GM12878 (cell line): ENCODE measurements around the gene SVEP1. TPM values are rescaled to one million over a fixed set of nuclear protein-coding genes. Genes with fewer than 3 reads are reported as not detected.

ENCODE experiments used
- ATAC-seq: fragments of 200-7000 bp; cut with Tn5 transposase; 3 replicates; pipeline ENCODE4 v1.9.1; 2020; ENCODE audit warnings: mild to moderate bottlenecking, moderate library complexity
- BruUV-seq: library from RNA; stranded (reverse); fragments of 400-500 nt; replicated peaks from 2 replicates; lab custom pipeline; 2021; lab: Mats Ljungman, UMichigan
- CTCF ChIA-PET: fragments of 300-600 bp; sonication (Branson Sonifier 250); formaldehyde crosslinking; extraction: SDS; loops from one replicate; lab custom pipeline; 2021; ENCODE audit warnings: inconsistent platforms; lab: Yijun Ruan, JAX
- POLR2A ChIA-PET: fragments of 350-600 bp; formaldehyde crosslinking; extraction: SDS; loops from one replicate; lab custom pipeline; 2021; ENCODE audit warnings: inconsistent platforms; lab: Charles Lee
- RAD21 ChIA-PET: fragments of 300-600 bp; sonication (Branson Sonifier 250); formaldehyde crosslinking; loops from one replicate; lab custom pipeline; 2023; ENCODE audit warnings: antibody characterized with exemption; ENCODE audit not compliant: unreplicated experiment; lab: Charles Lee
- SMC1A ChIA-PET: fragments of 300-600 bp; sonication (Branson Sonifier 250); formaldehyde crosslinking; loops from one replicate; lab custom pipeline; 2023; ENCODE audit not compliant: unreplicated experiment, uncharacterized antibody; lab: Charles Lee
- DNase-seq: peaks from one replicate; pipeline ENCODE4 v3.0.0-alpha.2; 2011; ENCODE audit warnings: low read depth, low spot score
- FAIRE-seq: peaks from 3 replicates; lab custom pipeline; 2011; peaks lifted over from hg19 to GRCh38; lab: Jason Lieb, UNC
- H2AFZ ChIP-seq: 2 replicates; pipeline ENCODE4 v1.6.0; 2011; ENCODE audit warnings: low read depth, low read length, control low read depth; ENCODE audit not compliant: control insufficient read depth
- H3K27ac ChIP-seq: 2 replicates; pipeline ENCODE4 v1.5.1; 2011; ENCODE audit warnings: control low read depth; ENCODE audit not compliant: control insufficient read depth, insufficient read depth
- H3K27me3 ChIP-seq, 2 experiments: replicated peaks in 1 of 2; 2 replicates each; pipeline versions ENCODE4 v1.6.0 to v1.6.1; 2011; ENCODE audit warnings: low read length in 1 of 2; ENCODE audit not compliant: control insufficient read depth in 2 of 2, insufficient read depth in 2 of 2
- H3K36me3 ChIP-seq, 2 experiments: 2 replicates each; pipeline ENCODE4 v1.5.1; 2011; ENCODE audit warnings: low read length in 1 of 2; ENCODE audit not compliant: control insufficient read depth in 2 of 2, insufficient read depth in 2 of 2
- H3K4me1 ChIP-seq: 2 replicates; pipeline ENCODE4 v1.6.1; 2011; ENCODE audit warnings: mild to moderate bottlenecking, low read length, moderate library complexity, mixed read lengths; ENCODE audit not compliant: control insufficient read depth, insufficient read depth
- H3K4me2 ChIP-seq: 2 replicates; pipeline ENCODE4 v1.6.0; 2011; ENCODE audit warnings: control low read depth; ENCODE audit not compliant: control insufficient read depth, insufficient read depth
- H3K4me3 ChIP-seq: fragments of 200-600 bp; sonication (generic); 2 replicates; pipeline ENCODE4 v1.5.1; 2016
- H3K79me2 ChIP-seq: 2 replicates; pipeline ENCODE4 v1.6.0; 2011; ENCODE audit warnings: low read length; ENCODE audit not compliant: control insufficient read depth, insufficient read depth
- H3K9ac ChIP-seq: 2 replicates; pipeline ENCODE4 v1.8.0; 2011; ENCODE audit warnings: low read length, control low read depth, mixed read lengths; ENCODE audit not compliant: control insufficient read depth, insufficient read depth
- H3K9me3 ChIP-seq: replicated peaks from 3 replicates; pipeline ENCODE4 v1.5.1; 2011; ENCODE audit warnings: mild to moderate bottlenecking, low read length; ENCODE audit not compliant: control insufficient read depth, insufficient read depth
- H4K20me1 ChIP-seq: 2 replicates; pipeline ENCODE4 v1.6.0; 2011; ENCODE audit not compliant: control insufficient read depth, insufficient read depth
- BCL11A ChIP-seq: IDR thresholded peaks from 2 replicates; pipeline ENCODE4 v1.6.1; 2011; ENCODE audit warnings: low read depth, low read length
- E4F1 ChIP-seq: fragments of 450-650 bp; IDR thresholded peaks from 2 replicates; pipeline ENCODE4 v1.6.1; 2018; ENCODE audit warnings: borderline replicate concordance, mild to moderate bottlenecking; ENCODE audit not compliant: partially characterized antibody
- ESRRA ChIP-seq: IDR thresholded peaks from 2 replicates; pipeline ENCODE4 v1.6.1; 2012; ENCODE audit warnings: mild to moderate bottlenecking, low read length, improper control_type of control experiment
- ETV6 ChIP-seq, 2 experiments: fragments of 450-650 bp in 1 of 2; IDR thresholded peaks in 1 of 2; conservative IDR thresholded peaks in 1 of 2; 2 replicates each; pipeline ENCODE4 v1.6.1; 2014; ENCODE audit warnings: antibody characterized with exemption in 1 of 2, borderline replicate concordance in 1 of 2, low read depth in 1 of 2, mild to moderate bottlenecking in 1 of 2, moderate library complexity in 1 of 2
- IRF4 ChIP-seq: IDR thresholded peaks from 2 replicates; pipeline ENCODE4 v1.6.1; 2011; ENCODE audit warnings: low read depth, low read length
- KAT2A ChIP-seq: conservative IDR thresholded peaks from 2 replicates; pipeline ENCODE4 v1.6.1; 2011; ENCODE audit warnings: low read depth, low read length; ENCODE audit not compliant: control insufficient read depth
- MEF2A ChIP-seq: IDR thresholded peaks from 2 replicates; pipeline ENCODE4 v1.6.1; 2011; ENCODE audit warnings: low read depth, mild to moderate bottlenecking, low read length, moderate library complexity; ENCODE audit not compliant: insufficient read depth
- MYB ChIP-seq: fragments of 150-350 bp; IDR thresholded peaks from 2 replicates; pipeline ENCODE4 v1.6.1; 2014; ENCODE audit warnings: mild to moderate bottlenecking, low read depth, low read length, borderline replicate concordance
- NKRF ChIP-seq: fragments of 450-650 bp; conservative IDR thresholded peaks from 2 replicates; pipeline ENCODE4 v1.6.1; 2017; ENCODE audit warnings: mild to moderate bottlenecking, moderate library complexity
- PML ChIP-seq: IDR thresholded peaks from 2 replicates; pipeline ENCODE4 v1.6.1; 2012; ENCODE audit warnings: low read length, inconsistent platforms
- POLR2AphosphoS5 ChIP-seq: IDR thresholded peaks from 2 replicates; pipeline ENCODE4 v1.6.1; 2011; ENCODE audit warnings: mild to moderate bottlenecking, low read length, inconsistent platforms
- RFX5 ChIP-seq: IDR thresholded peaks from 2 replicates; pipeline ENCODE4 v1.6.1; 2011; ENCODE audit warnings: low read depth, low read length, improper control_type of control experiment
- SMC3 ChIP-seq: IDR thresholded peaks from 2 replicates; pipeline ENCODE4 v1.6.1; 2011; ENCODE audit warnings: low read length, improper control_type of control experiment, borderline replicate concordance
- WGBS: methylation state at CpG from one replicate; pipeline ENCODE4 v1.1.6; 2016; ENCODE audit warnings: low lambda C conversion rate; ENCODE audit not compliant: insufficient replicate concordance, insufficient coverage; ENCODE audit errors: missing lambda C conversion rate; 5-methylcytosine and 5-hydroxymethylcytosine counted together
- in situ Hi-C: fragments of 300-500 bp; cut with MboI; formaldehyde crosslinking; loops from 9 replicates; pipeline ENCODE4 v1.14.3; 2018; ENCODE audit warnings: mixed read lengths
- intact Hi-C: fragments of 100-400 bp; cut with micrococcal nuclease; formaldehyde crosslinking; loops from one replicate; pipeline ENCODE4 v1.14.2; 2022; ENCODE audit not compliant: unreplicated experiment
- polyA plus RNA-seq, 11 experiments: library from polyadenylated mRNA; depleted of rRNA in 4 of 11; unstranded in 6 of 11; stranded (reverse) in 5 of 11; fragments of >200 nt; fragmentation: Nextera tagmentation in 4 of 11; fragmentation: Illumina TruSeq in 1 of 11; extraction: Ambion mirVana in 4 of 11; extraction: Trizol in 1 of 11; gene quantifications; 1 replicate in 1 of 11; 2 replicates in 10 of 11; pipeline versions ENCODE4 v1.2.1 to v1.2.3, GENCODE V29; 2011 to 2016; ENCODE audit warnings: inconsistent platforms in 2 of 11, missing spikeins in 2 of 11, low read depth in 1 of 11
- total RNA-seq, 4 experiments: library from RNA; depleted of rRNA in 3 of 4; stranded (reverse); fragments of >200 nt in 3 of 4; fragmentation: Illumina TruSeq in 1 of 4; extraction: Trizol in 1 of 4; gene quantifications; 2 replicates each; pipeline versions ENCODE4 v1.2.1 to v1.2.3, GENCODE V29; 2013 to 2021
- TF ChIP-seq, protein P1 (sequence below): IDR thresholded peaks from 2 replicates; pipeline ENCODE4 v1.6.1; 2012; ENCODE audit warnings: low read length, inconsistent platforms
- TF ChIP-seq, protein P2 (sequence below): IDR thresholded peaks from 2 replicates; pipeline ENCODE4 v1.6.1; 2012; ENCODE audit warnings: mild to moderate bottlenecking, low read depth, low read length

SVEP1 gene
- total and polyA plus RNA-seq, 10 of the 15 experiments (the other 5 are each of a cell fraction or from before 2014, with no cell fraction given): under 0.01 to 0.05 (median 0.01) TPM; not detected in 5

GRCh38 chr9:110588296-110588695, 8.8 kb upstream of the SVEP1 start:
- no TSS peak for BruUV-seq
- Histone ChIP-seq H3K36me3 (no peaks in the 10 kb centered on the region), H3K79me2 (no peaks in the 10 kb centered on the region), H3K4me3 (no peak overlapping the region), H3K4me2 (no peak overlapping the region), H3K9ac (no peak overlapping the region), H3K9me3 (no peaks in the 10 kb centered on the region), H3K27me3 (no peaks in the 10 kb centered on the region), H3K27ac (no peak overlapping the region), H3K4me1 (no peaks in the 10 kb centered on the region), H2AFZ (no peak overlapping the region), H4K20me1 (no peaks in the 10 kb centered on the region)
- no peak for TF ChIP-seq NKRF
- TF ChIP-seq KAT2A: no peak
- TF ChIP-seq PML: no peak
- TF ChIP-seq IRF4: no peak
- no peak for TF ChIP-seq MEF2A
- TF ChIP-seq SMC3: no peak
- no peak for TF ChIP-seq POLR2AphosphoS5
- TF ChIP-seq ETV6 (conservative IDR thresholded peaks at IDR 0.05 in 1 of 2, IDR thresholded peaks at IDR 0.05 in 1 of 2; ENCODE audit: borderline replicate concordance in 1 of 2, low read depth in 1 of 2): no peak
- TF ChIP-seq, protein P1, sequence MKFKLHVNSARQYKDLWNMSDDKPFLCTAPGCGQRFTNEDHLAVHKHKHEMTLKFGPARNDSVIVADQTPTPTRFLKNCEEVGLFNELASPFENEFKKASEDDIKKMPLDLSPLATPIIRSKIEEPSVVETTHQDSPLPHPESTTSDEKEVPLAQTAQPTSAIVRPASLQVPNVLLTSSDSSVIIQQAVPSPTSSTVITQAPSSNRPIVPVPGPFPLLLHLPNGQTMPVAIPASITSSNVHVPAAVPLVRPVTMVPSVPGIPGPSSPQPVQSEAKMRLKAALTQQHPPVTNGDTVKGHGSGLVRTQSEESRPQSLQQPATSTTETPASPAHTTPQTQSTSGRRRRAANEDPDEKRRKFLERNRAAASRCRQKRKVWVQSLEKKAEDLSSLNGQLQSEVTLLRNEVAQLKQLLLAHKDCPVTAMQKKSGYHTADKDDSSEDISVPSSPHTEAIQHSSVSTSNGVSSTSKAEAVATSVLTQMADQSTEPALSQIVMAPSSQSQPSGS: no peak
- TF ChIP-seq RFX5: no peak
- TF ChIP-seq BCL11A: no peak
- TF ChIP-seq MYB: no peak
- TF ChIP-seq E4F1: no peak
- no peak for TF ChIP-seq ESRRA
- TF ChIP-seq, protein P2, sequence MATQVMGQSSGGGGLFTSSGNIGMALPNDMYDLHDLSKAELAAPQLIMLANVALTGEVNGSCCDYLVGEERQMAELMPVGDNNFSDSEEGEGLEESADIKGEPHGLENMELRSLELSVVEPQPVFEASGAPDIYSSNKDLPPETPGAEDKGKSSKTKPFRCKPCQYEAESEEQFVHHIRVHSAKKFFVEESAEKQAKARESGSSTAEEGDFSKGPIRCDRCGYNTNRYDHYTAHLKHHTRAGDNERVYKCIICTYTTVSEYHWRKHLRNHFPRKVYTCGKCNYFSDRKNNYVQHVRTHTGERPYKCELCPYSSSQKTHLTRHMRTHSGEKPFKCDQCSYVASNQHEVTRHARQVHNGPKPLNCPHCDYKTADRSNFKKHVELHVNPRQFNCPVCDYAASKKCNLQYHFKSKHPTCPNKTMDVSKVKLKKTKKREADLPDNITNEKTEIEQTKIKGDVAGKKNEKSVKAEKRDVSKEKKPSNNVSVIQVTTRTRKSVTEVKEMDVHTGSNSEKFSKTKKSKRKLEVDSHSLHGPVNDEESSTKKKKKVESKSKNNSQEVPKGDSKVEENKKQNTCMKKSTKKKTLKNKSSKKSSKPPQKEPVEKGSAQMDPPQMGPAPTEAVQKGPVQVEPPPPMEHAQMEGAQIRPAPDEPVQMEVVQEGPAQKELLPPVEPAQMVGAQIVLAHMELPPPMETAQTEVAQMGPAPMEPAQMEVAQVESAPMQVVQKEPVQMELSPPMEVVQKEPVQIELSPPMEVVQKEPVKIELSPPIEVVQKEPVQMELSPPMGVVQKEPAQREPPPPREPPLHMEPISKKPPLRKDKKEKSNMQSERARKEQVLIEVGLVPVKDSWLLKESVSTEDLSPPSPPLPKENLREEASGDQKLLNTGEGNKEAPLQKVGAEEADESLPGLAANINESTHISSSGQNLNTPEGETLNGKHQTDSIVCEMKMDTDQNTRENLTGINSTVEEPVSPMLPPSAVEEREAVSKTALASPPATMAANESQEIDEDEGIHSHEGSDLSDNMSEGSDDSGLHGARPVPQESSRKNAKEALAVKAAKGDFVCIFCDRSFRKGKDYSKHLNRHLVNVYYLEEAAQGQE: no peak
- ChIA-PET SMC1A (no interaction called here), RAD21 (no interaction called here), POLR2A (no interaction called here), CTCF (no interaction called here)
- no peak for ATAC-seq
- DNase-seq: no peak
- 15% methylated on average over 1 of the region's 1 CpG for WGBS
- FAIRE-seq: no peak
- intact Hi-C loops (no loop called here), in situ Hi-C loops (no loop called here)
